Skin of body (tissue), 2 donors: ENCODE results near the gene GGCX. TPM values are rescaled to one million over a fixed set of nuclear protein-coding genes. Genes with fewer than 3 reads are reported as not detected.
"Not testable (repeated sequence)": the region's sequence is repeated elsewhere in the genome, so short reads cannot be mapped to it uniquely, and the experiment has no call there.

ENCODE experiments used
- DNase-seq: peaks from one replicate; lab custom pipeline; 2025; lab: John Stamatoyannopoulos, UW
- total RNA-seq: library from RNA; depleted of rRNA; stranded (reverse); fragments of >200 nt; gene quantifications from one replicate; pipeline ENCODE4 v1.2.3, GENCODE V29; 2014

Gene GGCX
- total RNA-seq, 1 donor from 2014 or later, result 24.4 TPM

DNA sequence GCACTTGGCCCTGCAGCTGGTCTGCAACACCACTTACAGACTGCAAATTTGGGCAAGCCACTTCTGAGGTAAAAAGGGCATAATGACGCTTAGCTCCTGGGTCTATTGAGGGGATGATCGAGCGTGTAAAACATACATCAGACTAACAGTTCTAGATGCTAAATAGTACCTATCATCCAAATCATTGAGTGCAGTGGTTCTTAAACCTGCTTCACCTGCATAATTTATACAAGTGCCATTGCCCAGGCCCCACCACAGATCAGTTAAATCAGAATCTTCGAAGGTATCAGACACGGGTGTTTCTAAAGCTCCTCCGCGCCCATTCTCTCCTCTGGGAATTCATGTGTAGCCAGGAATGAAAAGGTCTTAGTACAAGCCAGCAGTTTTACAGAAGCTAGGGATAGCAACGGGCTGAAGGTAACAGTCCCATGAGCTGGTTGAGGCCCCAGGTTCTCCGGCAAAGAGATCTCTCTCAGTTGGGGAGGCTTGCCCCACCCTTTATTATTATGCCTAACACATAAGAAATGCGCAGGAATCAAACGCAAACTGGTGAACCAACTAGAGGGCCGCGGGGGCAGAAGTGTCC, 33.5 kb upstream of the GGCX start:
- no peak for DNase-seq

- no peak for DNase-seq
Observed at GRCh38 chr2:85593023-85593422, 31.7 kb upstream of the GGCX start.

DNA sequence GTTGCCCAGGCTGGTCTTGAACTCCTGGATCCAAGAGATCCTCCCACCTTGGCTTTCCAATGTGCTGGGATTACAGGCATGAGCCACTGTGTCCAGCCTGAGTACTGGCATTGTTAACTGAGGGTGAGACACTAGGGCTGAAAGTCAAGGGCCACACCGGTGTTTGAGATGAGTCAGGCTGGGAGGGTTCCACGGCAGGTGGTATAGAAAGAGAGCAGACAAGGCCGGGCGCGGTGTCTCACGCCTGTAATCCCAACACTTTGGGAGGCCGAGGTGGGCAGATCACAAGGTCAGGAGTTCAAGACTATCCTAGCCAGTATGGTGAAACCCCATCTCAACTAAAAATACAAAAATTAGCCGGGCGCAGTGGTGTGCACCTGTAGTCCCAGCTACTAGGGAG, 31.0 kb upstream of the GGCX start:
- DNase-seq, result not testable (repeated sequence)

- no peak for DNase-seq
Observed at GRCh38 chr2:85591563-85591962, 30.3 kb upstream of the GGCX start.

- DNase-seq, result no peak
Observed at GRCh38 chr2:85590950-85591349, 29.7 kb upstream of the GGCX start.

DNA sequence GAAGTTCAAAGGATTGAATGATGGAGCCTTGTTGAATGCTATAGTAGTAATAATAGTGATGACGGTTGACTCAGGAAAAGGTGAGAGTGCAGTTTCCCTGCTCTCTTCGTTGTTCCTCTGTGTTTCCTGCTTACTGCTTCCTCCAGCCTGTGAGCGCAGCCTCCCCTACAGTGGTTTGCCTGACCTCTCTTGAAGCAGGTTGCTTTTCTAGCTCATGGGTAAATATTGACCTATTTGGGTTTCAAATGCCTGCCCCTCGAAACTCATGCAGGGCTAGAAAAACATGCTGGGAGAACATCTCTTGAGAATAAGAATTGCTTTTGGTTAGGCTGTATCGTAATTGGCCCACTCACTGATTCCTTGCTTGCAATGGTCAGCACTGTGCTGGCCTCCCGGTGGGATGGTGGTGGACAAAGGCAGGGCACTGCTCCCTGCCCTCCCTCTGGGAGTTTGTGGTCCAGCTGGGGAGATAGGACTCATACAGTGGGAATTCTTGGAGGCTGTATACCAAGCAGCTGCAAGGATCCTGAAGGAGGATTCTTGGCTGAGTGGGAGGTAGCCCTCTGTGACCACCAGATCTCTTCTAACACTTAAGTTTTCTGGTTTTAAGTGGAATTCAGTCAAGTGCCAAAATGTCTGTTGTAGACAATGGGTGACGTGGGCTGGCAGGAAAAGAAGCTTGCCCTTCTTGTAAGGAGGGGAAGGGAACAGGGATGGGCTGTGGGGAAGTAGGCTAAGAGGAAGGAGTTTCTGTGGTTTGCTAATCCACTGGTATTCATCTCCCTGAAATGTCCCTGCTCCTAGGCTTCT, 28.9 kb upstream of the GGCX start:
- DNase-seq, result no peak

DNA sequence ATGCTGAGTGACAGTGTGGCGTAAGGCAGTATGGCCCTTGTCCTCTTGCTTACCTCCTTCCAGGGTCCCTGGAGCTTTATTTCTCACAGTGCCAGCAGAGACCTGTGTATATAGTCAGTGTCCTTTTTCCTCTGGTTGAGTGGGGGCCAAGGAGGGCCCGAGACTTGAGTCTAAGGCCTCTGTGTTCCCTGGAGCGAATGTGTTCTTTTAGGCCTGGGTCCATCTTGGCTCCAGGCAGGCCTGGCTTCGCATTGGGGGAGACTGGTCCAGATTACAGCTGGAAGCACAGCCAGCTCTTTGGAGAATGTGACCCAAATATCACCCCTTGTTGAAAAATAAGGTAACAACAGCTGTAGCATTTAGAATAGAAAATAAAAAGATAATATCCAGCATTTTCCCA, 27.9 kb upstream of the GGCX start:
- no peak for DNase-seq

DNA sequence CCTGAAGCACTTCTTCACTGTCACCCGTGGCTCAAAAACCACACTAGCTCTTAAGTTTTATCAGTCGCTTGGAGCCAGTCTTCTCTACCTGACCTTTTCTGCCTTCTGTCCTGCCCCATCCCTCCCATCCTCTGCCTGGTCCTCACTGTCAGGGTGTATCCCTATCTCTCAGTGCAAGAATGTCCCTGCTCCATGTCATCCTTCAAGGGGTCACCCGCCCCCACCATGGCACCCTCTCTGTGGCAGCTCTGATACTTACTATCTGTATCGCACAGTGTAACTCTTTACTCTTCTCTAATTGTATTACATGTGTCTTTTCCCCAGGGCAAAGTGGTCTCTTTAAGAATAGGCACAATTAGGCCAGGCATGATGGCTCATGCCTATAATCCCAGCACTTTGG, 27.4 kb upstream of the GGCX start:
- DNase-seq, result no peak

DNA sequence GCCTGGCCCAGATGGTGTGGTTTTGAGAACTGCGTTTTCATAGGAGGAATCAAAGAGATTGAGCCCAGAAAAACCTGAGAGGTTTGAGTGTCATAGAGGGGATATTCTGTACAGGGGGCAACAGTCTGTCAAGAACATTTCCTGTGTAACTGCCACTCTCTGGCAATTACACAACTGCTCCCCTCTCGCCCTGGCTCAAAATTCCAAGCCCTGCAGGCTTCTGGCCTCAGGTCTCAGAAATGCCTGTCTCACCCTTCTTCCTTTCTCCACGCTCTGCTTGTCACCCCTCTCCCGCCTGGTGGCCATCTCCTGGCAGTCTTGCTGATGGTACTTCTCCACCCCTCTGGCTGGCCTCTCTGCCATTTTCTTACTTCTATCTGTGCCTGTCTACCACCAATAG, 26.9 kb upstream of the GGCX start:
- DNase-seq, result no peak

- no peak for DNase-seq
Observed at GRCh38 chr2:85585781-85586105, 24.4 kb upstream of the GGCX start.

- DNase-seq, result no peak
Observed at GRCh38 chr2:85584857-85585780, 23.8 kb upstream of the GGCX start.

- DNase-seq, result no peak
Observed at GRCh38 chr2:85584354-85584856, 23.1 kb upstream of the GGCX start, which contains the start of gene VAMP5. Gene VAMP5, plus strand, starts transcription at chr2:85584431. Its CDS starts 60 bp downstream, at chr2:85584491.

DNA sequence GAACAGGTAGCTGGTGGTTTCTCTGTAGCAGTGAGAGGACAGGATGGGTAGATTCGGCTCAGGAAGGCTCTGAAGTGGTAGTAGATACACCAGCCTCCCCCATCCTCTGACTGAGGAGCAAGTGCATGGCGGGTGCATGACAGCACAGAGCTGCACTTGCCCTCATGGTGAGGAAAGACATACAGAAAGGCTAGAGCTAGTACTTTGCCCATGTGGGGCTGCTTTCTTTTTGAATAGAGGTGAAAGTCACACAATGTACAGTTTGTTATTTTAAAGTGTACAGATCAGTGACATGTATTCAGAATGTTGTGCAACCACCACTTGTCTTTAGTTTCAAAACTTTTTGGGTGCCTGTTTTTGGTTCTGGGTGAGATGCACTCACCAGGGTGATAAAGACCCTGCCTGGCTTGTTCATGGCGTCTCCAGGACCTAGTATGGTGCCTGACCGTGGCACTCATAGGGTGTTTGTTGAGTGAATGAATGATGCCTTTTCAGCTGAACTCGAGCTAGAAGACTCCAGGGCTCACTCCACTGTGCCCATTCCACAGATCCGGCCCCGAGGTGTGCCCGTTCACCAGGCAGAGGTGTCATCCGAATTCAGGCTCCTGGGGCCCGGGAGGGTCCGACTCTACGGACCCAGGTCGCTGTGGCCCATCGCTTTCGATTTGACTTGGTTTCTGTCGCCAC, 22.5 kb upstream of the GGCX start:
- DNase-seq, result no peak

- DNase-seq, result no peak
Observed at GRCh38 chr2:85582492-85582891, 21.2 kb upstream of the GGCX start.

DNA sequence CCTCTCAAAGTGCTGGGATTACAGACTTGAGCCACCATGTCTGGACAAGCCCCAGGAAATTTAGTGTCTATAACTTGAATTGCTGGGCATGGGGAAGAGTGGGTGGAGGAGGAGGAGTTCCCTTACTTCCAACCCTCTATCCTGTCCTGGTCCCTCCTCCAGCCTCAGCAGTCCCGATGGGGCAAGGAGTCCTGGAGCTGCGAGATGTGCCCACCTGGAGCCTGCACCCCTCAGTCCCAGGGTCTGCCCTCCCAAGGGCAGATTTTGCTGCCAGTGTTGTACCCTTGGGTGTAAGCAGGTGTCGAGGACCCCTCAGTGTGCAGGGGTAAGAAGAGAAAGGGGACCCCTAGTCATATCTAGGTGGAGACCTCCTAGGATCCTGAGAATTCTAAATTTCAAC, 18.9 kb upstream of the GGCX start:
- no peak for DNase-seq

DNA sequence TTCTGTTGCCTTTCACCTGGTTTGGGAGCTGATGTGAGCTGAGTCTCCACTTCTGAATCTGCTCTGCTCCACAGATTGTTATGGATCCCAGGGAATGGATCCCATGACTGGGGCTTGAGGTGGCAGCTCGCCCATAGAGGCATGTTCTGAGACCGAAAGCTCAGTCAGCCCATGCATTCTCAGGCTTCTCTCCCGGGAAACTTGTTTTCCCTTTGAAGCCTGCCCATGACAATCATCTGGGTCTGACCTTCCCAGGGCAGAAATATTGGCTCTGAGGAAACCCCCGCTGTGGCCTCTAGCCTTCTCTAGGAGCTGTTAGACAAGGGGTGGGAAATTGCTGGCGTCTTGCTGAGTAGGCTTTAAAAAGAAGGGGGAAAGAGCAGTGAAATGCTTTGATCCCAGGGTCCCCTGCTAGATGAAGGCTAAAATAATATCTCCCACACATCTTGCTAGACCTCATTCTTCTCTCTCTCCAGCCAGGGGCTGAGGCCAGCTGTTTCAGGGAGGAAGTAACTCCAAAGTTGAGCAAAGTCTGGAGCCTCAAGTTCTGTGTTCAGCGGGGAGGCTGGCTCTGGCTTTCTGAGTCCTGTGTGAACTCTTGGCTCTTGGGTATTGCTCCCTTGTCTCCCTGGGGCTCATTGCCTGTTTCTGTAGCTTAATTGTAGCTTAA, 18.1 kb upstream of the GGCX start:
- no peak for DNase-seq

GRCh38 chr2:85578243-85579180, 17.2 kb upstream of the GGCX start:
- no peak for DNase-seq

DNA sequence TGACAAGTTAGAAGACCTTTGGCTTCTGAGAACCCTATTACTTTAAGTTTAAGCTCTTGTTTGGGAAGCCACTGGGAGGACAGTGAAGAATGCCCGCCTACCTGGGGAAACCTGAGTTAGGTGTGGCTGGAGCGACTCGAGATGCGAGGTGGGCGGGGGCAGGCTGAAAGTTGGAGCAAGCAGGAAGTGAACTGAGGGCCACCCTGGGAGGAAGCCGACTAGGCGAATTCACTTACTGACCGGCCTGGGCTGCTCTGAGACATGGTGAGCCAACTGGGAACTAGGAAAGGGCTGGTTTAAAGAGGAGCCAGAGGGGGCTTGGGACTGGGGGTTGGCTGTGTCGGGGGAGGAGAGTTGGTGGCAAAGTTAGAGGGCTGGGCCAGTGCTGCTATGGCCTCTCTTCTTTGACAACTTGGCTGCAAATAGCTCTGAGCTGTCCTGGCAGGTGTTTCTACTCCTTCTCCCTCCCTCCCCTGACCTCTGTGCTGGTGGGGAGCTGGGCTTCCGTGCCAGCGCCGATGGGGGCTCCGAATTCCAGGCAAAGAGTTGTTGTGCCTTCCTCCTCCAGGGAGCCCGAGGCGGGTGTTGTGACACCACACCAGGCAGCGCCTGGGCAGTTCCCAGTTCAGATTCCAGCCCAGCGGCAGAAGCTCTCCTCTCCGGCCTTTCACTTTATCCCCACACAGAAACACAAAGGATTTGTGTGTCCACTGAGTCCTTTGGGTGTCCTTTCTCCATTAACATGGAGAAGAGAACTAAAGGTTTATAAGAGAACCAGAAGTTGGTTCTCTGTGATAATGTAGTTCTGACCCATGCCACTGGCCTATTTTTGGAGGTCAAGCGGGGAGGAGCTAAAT, 16.3 kb upstream of the GGCX start, which contains the start of gene VAMP8:
Gene VAMP8 (plus strand): TSS at position 201 of the 857 bp plus-strand sequence. CDS start 61 bp downstream, at position 262.
- no peak for DNase-seq

DNA sequence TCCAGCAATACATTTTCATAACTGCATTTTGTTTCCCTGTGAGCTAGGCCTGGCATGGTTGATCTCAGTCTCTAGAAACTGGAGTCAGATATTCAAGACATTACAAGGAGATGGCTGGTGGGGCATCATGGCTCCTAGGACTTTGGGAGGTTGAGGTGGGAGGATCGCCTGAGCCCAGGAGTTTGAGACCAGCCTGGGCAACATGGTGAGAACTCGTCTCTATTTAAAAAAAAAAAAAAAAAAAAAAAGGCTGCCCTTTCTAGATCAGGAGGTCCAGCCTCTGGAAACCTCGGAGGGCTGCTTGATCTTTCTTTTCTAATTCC, 15.7 kb upstream of the GGCX start:
- DNase-seq, result no peak
